ENCODE measurements around the gene PPP1R9A.

The PPP1R9A gene

GRCh38 chr7:95046494-95047240 lies 139.3 kb downstream of the PPP1R9A start:
- Histone ChIP-seq H3K9me3 (ENCODE audit: insufficient read depth, low read length) (no peaks in the 10 kb centered on the region), H3K4me2 (ENCODE audit: low read depth, low read length, poor library complexity, severe bottlenecking) (no peak overlapping the region), H3K9me2 (replicated peaks; ENCODE audit: insufficient read depth, low read length) (no peaks in the 10 kb centered on the region), H2AFZ (ENCODE audit: low read depth, low read length, severe bottlenecking) (no peak overlapping the region), H3K36me3 (ENCODE audit: low read length) (no peaks in the 10 kb centered on the region), H3K4me3 (ENCODE audit: insufficient read depth, low read length, poor library complexity, severe bottlenecking) (no peak overlapping the region), H3K79me2 (ENCODE audit: insufficient read depth, low read length) (no peaks in the 10 kb centered on the region), H4K20me1 (ENCODE audit: low read depth, low read length) (no peaks in the 10 kb centered on the region), H3K27ac (ENCODE audit: low read depth, low read length) (no peak overlapping the region), H3K9ac (ENCODE audit: low read length) (no peak overlapping the region), H3F3A (ENCODE audit: insufficient read depth) (no peaks in the 10 kb centered on the region), H3K27me3 (ENCODE audit: low read length) (0 out of 2 replicates have a peak, but pooled peaks cover 4% of the 10 kb centered on the region)
- TF ChIP-seq EZH2phosphoT487 (conservative IDR thresholded peaks at IDR 0.05; ENCODE audit: low read length) (no peak), CTCF (IDR thresholded peaks at IDR 0.05; ENCODE audit: insufficient read depth, low read length, poor library complexity, severe bottlenecking) (no peak)

- Histone ChIP-seq H3K27me3 (ENCODE audit: low read length) (0 out of 2 replicates have a peak, but pooled peaks cover 4% of the 10 kb centered on the region), H3K9ac (ENCODE audit: low read length) (no peak overlapping the region), H4K20me1 (ENCODE audit: low read depth, low read length) (no peaks in the 10 kb centered on the region), H3K4me2 (ENCODE audit: low read depth, low read length, poor library complexity, severe bottlenecking) (no peak overlapping the region), H3K9me3 (ENCODE audit: insufficient read depth, low read length) (no peaks in the 10 kb centered on the region), H3K27ac (ENCODE audit: low read depth, low read length) (no peak overlapping the region), H3K4me3 (ENCODE audit: insufficient read depth, low read length, poor library complexity, severe bottlenecking) (no peak overlapping the region), H3K36me3 (ENCODE audit: low read length) (no peaks in the 10 kb centered on the region), H2AFZ (ENCODE audit: low read depth, low read length, severe bottlenecking) (no peak overlapping the region), H3F3A (ENCODE audit: insufficient read depth) (no peaks in the 10 kb centered on the region), H3K79me2 (ENCODE audit: insufficient read depth, low read length) (no peaks in the 10 kb centered on the region), H3K9me2 (replicated peaks; ENCODE audit: insufficient read depth, low read length) (no peaks in the 10 kb centered on the region)
- TF ChIP-seq CTCF (IDR thresholded peaks at IDR 0.05; ENCODE audit: insufficient read depth, low read length, poor library complexity, severe bottlenecking), result no peak
- TF ChIP-seq EZH2phosphoT487 (conservative IDR thresholded peaks at IDR 0.05; ENCODE audit: low read length), result no peak
These were observed 139.9 kb downstream of the PPP1R9A start for GRCh38 chr7:95047291-95047690.

- no peaks in the 10 kb centered on the region for H3K27me3 ChIP-seq (ENCODE audit: low read length)
- no peaks in the 10 kb centered on the region for H3K9me2 ChIP-seq (replicated peaks; ENCODE audit: insufficient read depth, low read length)
- no peaks in the 10 kb centered on the region for H3K36me3 ChIP-seq (ENCODE audit: low read length)
- H3K79me2 ChIP-seq (ENCODE audit: insufficient read depth, low read length), result no peaks in the 10 kb centered on the region
- H3K9me3 ChIP-seq (ENCODE audit: insufficient read depth, low read length), result no peaks in the 10 kb centered on the region
- H3K9ac ChIP-seq (ENCODE audit: low read length), result no peak overlapping the region
- no peak overlapping the region for H2AFZ ChIP-seq (ENCODE audit: low read depth, low read length, severe bottlenecking)
- no peaks in the 10 kb centered on the region for H3F3A ChIP-seq (ENCODE audit: insufficient read depth)
- TF ChIP-seq EZH2phosphoT487 (conservative IDR thresholded peaks at IDR 0.05; ENCODE audit: low read length), result no peak
- no peak for TF ChIP-seq CTCF (IDR thresholded peaks at IDR 0.05; ENCODE audit: insufficient read depth, low read length, poor library complexity, severe bottlenecking)
- H3K27ac ChIP-seq (ENCODE audit: low read depth, low read length), result no peak overlapping the region
- H3K4me2 ChIP-seq (ENCODE audit: low read depth, low read length, poor library complexity, severe bottlenecking), result no peak overlapping the region
- no peaks in the 10 kb centered on the region for H4K20me1 ChIP-seq (ENCODE audit: low read depth, low read length)
- H3K4me3 ChIP-seq (ENCODE audit: insufficient read depth, low read length, poor library complexity, severe bottlenecking), result no peak overlapping the region
These were observed 145.2 kb downstream of the PPP1R9A start for GRCh38 chr7:95052566-95053094.

All from SU-DHL-6 (cell line).